ENCODE measurements around the gene ROBO4.

ROBO4 gene

GRCh38 chr11:124897674-124898262 lies at the start of gene ROBO4:
Gene ROBO4 (minus strand): TSS chr11:124897865. CDS start chr11:124897795, 70 bp downstream.
- in situ Hi-C loops (cut with HindIII; ENCODE audit: low sequenced_read_pairs): no loop called here

- in situ Hi-C loops (cut with HindIII; ENCODE audit: low sequenced_read_pairs): no loop called here
These were observed 49.1 kb upstream of the ROBO4 start for GRCh38 chr11:124946735-124947141.

- in situ Hi-C loops (cut with HindIII; ENCODE audit: low sequenced_read_pairs): no loop called here
These were observed 48.2 kb upstream of the ROBO4 start for GRCh38 chr11:124945826-124946225.

- in situ Hi-C loops (cut with HindIII; ENCODE audit: low sequenced_read_pairs): no loop called here
These were observed 46.9 kb upstream of the ROBO4 start for GRCh38 chr11:124944565-124944964.

- in situ Hi-C loops (cut with HindIII; ENCODE audit: low sequenced_read_pairs): no loop called here
These were observed 46.1 kb upstream of the ROBO4 start for GRCh38 chr11:124943741-124944140.

DNA sequence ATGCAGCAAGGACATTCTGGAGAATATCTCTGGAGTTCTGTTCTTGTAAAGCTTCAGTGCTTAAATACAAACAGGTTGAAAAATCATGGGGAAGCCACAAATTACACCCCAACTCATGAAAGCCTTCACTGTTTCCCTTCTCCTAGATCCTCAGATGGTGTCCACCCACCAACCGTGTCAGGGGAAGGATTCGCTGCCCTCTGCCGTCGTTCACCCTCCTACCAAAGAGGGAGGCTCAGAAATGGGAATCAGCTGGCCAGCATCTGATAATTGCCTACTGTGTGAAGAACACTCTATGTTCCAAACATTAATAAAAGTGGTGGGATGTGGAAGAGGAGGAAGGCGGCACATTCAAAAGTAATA lies 45.6 kb upstream of the ROBO4 start:
- in situ Hi-C loops (cut with HindIII; ENCODE audit: low sequenced_read_pairs): no loop called here

DNA sequence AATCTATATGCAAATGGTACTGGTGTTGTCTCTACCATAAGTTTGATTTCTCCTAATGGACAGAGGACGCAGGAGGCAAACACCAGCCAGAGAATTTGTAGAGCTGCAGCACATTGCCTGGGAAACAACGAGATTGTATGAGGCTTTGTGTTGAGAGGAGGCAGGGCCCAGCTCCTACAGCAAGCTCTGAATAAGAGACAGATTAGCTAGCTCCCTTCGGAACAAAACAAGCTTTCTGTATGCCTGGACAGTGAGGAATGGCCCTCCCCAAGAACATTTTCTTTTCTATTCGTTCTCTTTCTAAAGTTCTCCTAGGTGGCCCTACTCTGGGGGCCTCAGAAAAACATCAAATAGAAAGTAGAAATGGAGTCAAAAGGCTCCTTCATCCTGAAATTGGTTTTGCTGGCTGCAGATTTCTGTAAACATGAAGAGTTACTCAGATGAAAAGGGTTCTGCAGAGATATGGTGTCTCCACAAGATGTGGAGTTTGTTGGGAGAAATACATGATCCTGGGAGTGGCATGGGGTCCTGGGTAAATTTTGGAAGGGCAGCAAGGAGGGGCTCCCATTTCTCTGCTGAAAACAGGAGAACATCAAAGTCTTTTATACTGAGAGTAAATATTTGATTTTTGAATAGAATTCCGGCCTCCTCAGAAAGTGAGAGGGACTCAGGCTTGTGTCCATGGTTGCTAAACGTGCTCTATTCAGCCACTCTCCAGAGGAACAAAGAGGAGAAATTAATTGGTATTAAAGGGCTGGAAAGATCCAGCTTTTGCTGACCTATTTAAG lies 45.0 kb upstream of the ROBO4 start:
- in situ Hi-C loops (cut with HindIII; ENCODE audit: low sequenced_read_pairs): no loop called here

- in situ Hi-C loops (cut with HindIII; ENCODE audit: low sequenced_read_pairs): no loop called here
These were observed 44.0 kb upstream of the ROBO4 start for GRCh38 chr11:124941703-124942102.

DNA sequence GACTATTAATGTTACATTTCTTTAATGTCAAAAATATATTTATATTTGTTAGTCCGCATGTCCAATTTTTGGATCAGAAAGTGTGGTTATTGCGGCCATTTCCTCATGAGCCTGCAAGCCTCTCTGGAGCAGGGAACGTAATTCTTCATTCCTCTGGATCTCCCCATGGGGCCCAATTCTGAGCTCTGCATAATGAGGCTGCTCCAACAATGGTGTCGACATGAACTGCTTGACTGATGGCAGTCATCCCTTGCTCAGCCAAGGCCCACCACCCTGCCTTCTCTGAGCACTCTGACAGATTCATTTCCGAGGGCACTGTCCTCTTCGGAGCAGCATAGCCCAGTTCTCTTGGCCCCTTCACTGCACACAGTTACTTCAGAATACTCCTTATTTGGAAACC lies 41.3 kb upstream of the ROBO4 start:
- in situ Hi-C loops (cut with HindIII; ENCODE audit: low sequenced_read_pairs): no loop called here

DNA sequence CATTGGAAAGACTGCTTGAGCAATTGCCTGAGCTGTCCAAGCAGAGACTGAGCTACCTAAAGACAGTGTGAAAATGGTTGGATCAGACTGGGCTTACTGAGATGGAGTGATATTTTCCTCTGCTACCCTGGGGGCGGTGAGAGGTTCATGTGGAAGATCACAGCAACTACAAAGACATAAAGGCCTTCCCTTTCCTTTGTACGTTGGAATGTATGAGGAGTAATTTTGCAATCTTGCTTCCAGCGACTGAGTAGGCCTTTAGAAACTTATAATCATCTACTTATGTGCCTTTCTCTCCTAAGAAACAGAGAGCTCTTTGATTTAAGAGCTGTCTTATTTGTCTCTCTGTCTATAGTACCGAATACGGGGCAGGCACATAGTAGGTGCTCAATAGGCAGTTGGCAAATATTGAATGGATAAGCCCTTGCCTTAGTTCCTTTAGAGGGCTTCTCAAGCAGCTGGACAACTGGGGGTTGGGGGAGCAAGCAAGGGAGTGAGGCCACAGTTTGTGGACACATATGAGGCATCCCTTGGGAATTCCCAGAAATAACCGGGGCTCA lies 40.6 kb upstream of the ROBO4 start:
- in situ Hi-C loops (cut with HindIII; ENCODE audit: low sequenced_read_pairs): no loop called here

- in situ Hi-C loops (cut with HindIII; ENCODE audit: low sequenced_read_pairs): no loop called here
These were observed 39.8 kb upstream of the ROBO4 start for GRCh38 chr11:124937336-124937935.

DNA sequence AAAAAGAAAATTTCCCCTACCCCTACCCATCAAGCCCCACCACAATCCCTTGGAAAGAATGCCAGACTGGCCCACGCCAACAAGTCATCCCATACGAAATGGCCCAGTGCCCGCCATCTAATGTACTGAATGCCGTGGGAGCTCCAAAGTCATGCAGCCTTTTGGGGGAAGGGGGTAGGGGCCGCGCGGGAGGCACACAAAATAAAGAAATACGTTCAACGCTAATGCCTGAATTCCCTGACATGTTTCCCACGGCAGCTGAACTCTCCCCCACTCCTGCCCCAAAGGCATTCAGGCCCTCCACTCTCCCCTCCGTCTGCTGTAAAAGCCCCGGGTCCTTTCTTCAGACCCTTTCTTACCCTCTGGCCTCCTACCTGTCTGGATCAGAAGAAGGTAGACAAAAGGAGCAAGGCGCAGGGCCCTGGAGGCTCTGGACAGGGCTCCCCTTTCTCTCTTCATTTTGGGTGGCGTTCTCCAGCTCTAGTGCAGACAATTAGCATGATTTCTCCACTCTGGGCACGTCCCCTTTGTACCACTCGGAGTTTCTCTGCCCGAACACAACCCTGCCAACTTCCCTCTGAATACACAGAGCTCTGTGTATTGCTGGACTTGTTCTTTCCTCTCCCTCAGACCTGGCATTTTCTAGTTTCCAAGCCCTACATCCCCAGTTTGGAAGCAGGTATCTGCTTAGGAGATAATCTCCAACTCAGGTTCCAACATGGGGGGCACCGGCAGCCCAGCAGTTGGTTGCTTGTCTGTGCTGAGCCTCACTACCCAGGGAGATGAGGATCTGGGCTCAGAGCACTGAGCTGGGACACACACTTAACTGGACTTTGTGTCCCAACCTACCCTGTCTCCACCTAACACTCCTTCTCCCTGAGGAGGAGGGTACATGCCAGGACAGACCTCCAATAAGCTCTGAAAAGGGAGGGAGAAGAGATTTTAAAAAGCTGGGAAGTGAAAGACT lies 38.2 kb upstream of the ROBO4 start, which contains the start of gene HEPACAM:
TSS of gene HEPACAM (minus strand) at position 500 of the 967 bp plus-strand sequence. CDS start at position 459, 41 bp downstream.
- in situ Hi-C loops (cut with HindIII; ENCODE audit: low sequenced_read_pairs): no loop called here

DNA sequence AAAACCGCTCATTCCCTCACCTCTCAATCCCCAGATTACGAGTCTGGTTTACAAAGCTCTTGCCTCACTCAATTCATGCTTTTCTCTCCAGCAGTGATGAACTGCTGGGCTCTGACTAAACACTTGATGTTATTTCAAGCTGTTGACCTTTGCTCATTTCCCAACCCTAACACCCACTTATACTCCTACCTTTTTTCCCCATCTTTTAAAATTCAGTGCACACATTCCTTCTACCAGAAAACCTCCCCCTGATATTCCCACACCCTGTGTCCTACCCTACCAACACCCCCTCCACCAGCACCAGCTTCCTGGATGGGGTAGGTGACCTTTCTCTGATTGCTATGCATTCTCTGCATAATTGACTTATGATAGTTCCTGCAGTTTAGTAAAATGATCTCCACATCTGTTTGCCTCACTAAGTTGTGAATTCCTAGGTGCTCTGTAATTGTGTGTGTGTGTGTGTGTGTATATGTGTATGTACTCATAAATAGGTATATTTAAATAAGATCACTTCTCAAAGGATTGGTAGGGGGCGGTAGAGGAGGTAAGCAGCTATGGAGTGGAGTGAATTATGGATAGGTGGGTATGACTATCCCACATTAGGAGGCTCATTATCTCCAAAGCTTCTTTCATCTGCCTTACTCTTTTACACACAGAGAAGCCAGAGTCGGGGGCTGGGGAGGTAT lies 37.3 kb upstream of the ROBO4 start:
- in situ Hi-C loops (cut with HindIII; ENCODE audit: low sequenced_read_pairs): no loop called here

GRCh38 chr11:124930799-124931198 lies 33.1 kb upstream of the ROBO4 start:
- in situ Hi-C loops (cut with HindIII; ENCODE audit: low sequenced_read_pairs): no loop called here

DNA sequence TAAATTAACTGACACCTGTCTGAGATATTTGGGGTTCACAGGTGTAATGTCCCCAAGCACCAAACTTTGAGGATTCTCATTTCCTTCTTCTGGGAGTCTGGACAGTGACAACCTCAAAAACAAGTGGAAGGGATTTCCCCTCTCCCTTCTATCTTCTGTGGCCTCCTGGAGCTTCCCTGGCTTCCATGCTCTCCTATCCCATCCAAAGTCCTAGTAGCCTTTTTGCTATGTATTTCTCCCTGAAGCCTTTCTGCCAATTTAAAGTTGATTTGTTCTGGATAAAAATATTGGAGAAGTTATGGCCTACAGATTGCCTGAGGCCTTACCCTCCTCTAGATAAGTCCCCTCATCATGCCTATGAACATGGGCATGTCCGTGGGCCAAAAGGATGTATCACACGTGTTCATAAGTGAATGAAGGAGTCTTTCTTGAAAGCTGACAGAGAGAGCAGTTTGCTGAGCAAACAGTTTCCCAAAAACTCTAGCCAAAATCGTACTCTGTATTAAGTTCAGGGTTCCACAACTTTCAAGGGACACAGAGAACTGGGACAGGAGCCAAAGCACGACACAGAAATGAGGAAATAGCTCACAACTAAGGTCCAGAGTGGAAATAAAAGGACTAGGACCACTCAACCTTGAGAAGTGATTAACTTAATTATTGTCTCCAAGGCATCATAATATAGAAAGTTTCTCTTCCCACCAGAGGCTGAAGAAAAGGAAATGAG lies 31.4 kb upstream of the ROBO4 start:
- in situ Hi-C loops (cut with HindIII; ENCODE audit: low sequenced_read_pairs): no loop called here

- in situ Hi-C loops (cut with HindIII; ENCODE audit: low sequenced_read_pairs): no loop called here
These were observed 25.6 kb upstream of the ROBO4 start for GRCh38 chr11:124923296-124923695.

- in situ Hi-C loops (cut with HindIII; ENCODE audit: low sequenced_read_pairs): no loop called here
These were observed 25.2 kb upstream of the ROBO4 start for GRCh38 chr11:124922831-124923230.

DNA sequence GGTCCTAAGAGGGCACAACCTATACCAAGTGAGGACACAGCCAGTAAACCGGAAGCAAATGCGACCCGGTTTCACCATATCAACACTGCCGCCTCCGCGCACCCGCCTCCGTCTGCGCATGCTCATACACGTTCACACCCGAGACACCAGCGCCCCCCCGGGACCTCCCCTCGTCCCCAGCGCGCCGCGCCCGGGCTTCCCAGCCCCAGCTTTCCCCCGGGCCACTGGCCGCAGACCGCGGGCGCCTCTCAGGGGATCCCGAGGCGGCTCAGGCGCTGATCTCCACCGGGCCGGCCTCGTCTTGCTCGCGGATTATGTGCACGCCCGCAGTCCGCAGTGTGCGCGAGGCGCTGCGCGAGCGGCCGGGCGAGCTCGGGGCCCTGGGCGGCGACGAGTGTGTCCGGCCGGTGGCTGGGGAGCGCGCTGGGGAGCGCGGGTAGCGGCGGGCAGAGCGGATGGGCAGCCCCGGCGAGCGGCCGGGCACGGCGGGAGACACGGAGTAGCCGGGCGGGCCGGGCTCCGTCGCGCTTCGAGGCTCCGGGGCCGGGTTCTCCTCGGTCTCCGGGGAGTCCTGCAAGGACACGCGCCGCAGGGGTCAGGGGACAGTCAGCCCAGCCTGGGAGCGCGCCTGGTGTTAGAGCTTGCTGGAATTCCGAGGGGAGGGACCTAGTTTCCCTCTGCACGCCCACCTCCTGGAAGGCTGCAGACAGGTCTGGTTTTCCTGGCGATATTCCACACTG lies 23.4 kb upstream of the ROBO4 start:
- in situ Hi-C loops (cut with HindIII; ENCODE audit: low sequenced_read_pairs): no loop called here

GRCh38 chr11:124920356-124920755 lies 22.7 kb upstream of the ROBO4 start:
- in situ Hi-C loops (cut with HindIII; ENCODE audit: low sequenced_read_pairs): no loop called here

All from DLD1 (cell line).